GM11168 (cell line): ENCODE measurements around the gene CACNA2D3.

Source experiments
- in situ Hi-C: fragments of 300-500 bp; cut with MboI; formaldehyde crosslinking; loops from one replicate; pipeline ENCODE4 v1.12.0; 2022; ENCODE audit warnings: low sequenced_read_pairs; ENCODE audit not compliant: unreplicated experiment

The CACNA2D3 gene

DNA sequence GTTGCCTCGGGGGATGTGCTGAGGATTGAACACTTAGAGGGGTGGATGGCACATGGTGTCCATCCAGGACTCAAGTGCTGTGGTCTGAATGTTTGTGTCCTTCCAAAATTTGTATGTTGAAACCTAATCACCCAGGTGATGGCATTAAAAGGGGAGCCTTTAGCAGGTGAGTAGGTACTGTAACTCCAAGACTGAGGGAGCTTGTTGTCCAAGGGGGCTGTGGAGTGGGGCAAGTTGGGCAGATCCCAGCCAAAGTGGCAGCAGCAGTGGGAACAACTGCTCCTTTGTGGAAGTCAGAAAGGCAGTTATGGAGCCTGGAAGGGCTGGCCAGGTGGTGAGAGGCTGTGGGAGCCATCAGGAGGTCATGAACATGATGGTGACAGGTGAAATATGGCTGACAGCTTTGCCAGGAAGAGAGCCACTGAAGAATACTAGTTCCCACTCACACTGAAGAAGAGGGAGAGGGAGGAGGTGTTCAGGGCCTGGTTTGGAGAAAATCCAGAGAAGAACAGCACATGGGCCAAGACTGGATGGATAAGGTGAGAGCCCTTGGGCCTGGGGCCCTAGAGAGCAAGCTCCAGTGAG, 385.6 kb downstream of the CACNA2D3 start:
- in situ Hi-C loops, result no loop called here

DNA sequence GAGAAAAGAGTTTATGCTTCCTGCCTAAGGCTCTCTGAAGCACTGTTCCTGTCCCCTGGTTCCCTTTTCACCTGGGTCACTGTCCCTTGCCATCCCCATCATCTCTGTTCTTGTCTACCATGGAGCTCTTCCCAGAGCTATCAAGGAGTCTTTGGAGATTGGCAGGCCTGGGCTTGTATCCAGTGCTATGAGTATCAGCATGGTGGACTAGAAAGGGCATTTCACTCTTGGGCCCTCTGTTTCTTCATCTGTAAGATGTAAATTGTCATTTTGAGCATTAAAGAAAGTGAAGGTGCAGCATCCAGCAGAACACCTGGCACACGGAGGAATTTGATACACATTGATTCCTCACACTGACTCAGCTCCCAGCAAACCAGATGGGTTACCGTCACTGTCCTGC, 388.2 kb downstream of the CACNA2D3 start:
- in situ Hi-C loops, result no loop called here

DNA sequence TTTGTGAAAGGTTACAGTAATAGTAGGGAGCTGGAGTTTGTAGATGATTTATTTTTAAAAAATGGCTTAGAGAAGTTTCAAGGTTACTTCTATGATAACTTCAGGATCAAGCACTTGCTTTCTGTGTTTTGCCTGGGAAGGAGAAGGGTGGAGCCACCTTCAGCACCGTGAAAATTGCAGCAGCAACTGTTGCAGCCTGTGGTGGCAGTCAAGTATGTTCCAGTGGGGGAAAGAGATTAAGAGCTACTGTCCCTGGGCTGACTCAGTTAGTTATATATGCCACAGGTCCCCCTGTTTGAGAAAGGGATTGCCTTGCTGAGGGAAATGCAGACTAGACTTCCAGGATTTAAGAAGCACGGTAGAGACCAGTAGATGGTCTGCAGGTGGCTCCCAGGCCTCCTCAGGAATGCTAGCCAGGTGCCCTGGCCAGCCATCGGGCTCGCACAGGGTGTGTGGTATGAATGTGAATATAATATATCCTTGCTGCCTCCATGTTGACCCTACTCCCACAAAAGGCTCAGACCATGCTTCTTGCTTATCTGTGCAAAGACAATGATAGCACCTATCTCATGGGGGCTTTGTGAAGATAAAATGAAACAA, 389.5 kb downstream of the CACNA2D3 start:
- in situ Hi-C loops, result no loop called here

DNA sequence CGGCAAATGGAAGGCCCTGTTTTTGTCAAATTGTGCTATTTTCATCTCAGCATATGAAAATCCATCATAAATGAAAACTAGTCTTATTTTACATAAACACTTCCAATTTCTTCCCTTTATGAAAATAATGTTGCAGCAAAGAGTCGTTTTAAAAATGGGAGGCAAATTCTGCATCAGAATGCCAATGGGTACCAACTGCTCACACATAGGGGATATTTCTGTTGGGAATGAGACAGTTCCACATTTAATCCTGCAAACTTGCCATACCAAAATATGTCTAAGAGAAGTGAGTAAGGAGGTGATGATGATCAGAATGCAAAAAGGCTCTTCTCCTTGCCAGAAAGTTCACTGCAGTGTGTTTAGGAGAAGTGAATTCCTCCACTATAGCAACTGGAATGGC, 391.7 kb downstream of the CACNA2D3 start:
- in situ Hi-C loops, result no loop called here

DNA sequence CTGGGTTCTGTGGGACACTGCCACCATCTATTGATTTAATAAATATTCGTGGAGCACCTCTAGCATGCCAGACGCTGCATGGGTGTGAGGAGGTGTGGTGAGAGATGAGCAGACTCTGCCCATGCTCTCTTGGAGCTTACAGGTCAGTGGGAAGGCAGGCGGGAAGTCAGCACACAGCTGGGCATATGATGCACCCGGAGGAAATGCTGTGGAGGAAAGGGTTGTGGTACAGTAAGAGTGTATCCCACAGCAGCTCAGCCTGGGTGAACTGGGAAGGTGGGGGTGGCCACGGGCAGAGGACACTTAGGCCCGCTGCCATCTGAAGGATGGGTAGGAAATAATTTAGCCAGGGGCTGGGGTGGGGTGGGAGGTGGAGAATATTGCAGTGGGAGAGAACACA, 392.1 kb downstream of the CACNA2D3 start:
- in situ Hi-C loops, result no loop called here

DNA sequence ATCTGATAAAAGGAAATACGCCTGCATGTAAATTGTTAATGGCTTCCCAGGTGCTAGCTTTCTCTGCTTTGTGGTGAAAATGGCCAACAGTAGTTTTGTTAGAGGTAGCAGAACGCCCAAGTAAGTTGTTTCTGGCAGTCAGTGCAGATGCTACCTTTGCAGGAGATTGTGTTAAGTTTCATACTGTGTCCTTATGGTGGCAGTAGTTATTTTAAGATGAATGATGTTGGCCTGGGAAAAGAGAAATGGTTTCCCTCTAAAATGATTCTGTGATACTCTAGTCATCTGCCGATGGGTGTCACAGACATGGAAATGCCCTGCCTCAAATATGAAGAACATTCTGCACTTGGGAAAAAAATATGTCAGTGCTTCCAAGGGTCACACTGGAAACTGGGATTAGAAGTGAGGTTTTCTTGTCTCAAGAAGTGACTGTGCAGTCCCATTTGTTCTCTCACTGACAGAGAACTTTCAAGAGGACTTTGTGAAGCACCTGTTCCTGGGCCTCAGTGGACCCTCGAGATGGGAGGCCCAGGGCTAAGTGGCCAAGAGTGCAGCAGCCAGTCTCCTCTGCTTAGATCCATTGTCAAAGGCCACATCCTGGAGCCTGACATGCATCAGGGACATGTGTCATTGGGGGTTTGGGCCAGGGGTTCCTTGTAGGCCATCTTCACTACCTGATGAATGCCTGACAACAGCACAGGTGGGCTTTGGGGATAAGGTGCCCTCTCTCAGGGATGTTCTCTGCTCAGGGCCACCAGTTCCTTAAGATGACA, 393.3 kb downstream of the CACNA2D3 start:
- in situ Hi-C loops, result no loop called here

DNA sequence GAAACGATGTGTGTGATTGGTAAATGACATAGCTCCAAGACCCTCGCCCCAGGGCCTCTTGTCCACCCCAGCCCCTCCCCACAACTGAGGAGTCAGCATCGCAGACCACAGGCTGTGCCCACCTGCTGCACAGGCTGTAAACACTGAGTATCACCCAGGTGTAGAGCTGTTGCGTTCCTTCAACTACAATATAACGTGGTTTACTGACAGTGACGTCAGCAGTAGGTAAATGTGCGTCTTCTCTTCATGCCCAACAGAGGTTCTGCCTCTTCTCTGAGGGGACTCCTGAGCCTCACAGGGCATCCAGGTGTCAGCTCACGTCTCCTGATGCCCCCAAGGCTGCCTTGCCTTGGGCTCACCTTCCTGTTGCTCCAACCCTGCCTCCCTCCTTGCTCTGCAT, 395.1 kb downstream of the CACNA2D3 start:
- in situ Hi-C loops, result no loop called here

DNA sequence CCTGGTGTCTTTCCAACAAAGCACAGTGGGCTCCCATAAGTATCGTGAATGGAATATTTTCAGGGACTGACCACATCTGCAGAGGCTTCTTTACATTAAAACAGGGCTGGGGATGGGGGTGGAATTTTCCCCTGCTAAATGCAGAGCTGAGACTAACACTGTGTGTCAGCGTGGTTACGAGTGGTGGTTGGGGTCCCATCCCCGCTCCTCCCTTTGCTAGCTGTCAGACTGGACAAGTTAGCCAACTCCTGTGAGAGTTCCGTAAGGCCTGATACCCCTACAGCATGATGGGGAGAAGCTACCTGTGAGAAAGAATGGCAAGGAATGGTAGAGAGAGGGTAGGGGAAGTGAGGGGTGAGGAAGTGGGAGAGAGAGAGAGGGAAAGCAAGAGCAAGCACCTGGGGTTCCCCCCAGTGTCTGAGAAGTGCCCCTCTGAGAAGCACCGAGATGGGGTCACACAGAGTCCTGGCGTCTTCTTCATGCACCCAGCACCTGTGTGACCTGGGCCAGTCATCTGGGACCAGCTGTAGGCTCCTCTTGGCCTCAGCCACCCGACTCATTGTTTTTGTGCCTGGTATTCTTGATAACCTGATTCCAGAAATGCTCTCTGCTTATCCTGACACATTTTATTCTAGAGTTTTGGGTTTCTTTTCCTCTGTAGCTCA, 395.8 kb downstream of the CACNA2D3 start:
- in situ Hi-C loops, result no loop called here

DNA sequence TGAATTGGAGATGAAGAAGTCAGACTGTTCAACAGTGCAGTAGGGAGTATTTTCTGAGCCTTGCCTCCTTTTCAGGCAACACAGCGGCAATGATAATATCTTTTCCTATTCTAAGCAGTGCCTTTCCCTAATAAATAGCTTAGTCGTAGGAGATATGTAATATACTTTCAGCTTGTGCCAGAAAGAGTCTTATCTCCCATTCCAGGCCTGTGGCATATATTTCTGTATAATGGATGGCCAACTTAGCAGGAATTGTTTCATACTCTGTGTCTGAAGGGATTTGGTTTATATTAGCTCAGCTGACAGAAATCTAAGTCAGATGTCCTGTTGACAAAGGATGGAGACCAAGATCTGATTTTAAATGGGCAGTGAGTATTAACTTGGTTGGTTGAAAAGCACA, 397.1 kb downstream of the CACNA2D3 start:
- in situ Hi-C loops, result no loop called here

DNA sequence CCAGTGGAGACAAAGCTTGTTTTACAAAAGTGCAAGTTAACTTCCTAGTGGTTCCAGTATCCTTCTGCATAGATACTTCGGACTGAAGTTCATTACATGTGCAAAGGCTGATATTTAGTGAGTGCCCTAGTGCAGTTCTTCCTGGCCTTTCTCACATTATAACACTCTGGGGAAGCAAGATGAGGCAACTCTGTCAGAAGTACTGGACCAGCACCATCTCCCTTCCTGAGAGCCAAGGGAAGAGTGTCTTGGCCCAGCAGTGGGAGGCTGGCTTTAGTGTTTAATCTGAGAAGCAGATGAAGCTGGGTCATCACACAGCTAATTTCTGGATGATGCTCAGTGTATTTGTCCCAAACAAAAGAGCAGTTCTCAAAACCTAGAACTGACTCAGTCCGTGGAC, 397.7 kb downstream of the CACNA2D3 start:
- in situ Hi-C loops, result no loop called here

DNA sequence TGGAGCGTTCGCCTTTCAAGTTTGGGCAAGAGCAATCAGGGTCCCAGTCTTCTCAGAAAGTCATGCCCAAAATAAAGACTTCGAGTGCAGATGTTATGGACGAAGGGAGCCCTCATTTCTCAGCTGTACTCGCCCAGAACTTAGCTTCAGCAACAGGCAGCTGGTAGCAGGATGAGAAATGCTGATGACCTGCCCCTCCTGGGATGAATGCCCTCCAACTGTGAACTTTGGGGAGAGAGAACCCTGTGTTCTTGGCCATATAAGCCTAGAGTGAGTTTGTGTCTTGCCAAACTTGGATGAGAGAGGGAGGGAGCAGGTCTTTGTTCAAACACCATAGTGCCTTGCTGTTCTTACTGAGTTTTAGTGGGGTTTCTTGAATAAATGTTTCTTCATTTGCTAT, 405.2 kb downstream of the CACNA2D3 start:
- in situ Hi-C loops, result no loop called here

DNA sequence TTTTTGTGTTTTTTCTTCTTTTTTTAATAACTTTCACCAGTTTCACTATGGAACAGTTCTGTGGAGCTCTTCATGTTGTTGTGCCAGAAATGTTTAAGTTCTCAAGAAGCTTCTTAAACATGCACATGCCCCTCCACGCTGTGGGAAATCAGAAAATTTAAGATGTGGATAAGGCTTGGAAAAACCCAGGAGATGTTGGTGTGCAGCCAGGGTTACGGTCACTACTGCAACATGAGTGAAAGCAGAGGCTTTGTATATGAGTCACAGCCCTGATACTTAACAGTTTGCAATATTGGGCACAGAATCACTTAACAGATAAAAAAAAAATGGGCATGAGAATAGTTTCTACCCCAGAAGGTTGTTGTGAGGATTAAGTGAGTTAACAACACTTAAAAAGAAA, 405.6 kb downstream of the CACNA2D3 start:
- in situ Hi-C loops, result no loop called here

DNA sequence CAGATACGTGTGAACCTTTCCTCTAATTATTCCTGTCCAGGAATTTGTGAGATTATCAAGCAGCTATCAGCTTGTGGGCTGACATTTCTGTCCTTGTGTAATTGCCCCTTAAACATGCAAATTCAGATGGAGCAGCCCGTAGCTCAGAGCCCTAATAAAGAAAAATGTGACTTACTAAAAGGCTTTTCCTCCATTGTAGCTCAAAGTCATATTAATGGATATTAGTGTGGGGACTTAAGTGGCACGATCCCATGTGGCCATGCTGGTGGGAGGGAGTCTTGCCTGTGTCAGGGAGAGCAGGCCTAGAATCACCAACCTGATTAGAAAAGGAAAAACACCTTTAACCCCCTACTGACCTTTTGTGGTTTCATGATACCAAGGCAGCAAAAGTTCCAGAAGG, 406.3 kb downstream of the CACNA2D3 start:
- in situ Hi-C loops, result no loop called here

DNA sequence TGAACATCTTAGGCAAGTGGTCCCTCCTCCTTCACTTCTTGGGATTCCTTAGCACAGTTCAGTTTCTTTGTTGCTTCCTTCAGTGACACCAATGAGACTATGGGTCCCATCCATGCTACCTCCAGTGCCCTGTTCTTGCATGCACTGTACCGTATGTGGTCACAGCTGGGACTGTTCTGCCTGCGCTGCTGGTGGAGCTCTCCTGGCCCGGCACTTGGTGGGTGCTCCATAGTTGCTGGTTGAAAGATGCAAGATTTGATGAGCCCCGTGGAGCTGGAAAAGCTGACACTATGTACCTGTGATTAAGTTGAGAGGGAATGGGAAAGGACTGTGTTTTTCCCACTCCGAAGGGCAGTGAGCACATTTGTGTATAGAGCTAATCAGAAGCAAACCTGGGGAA, 407.7 kb downstream of the CACNA2D3 start:
- in situ Hi-C loops, result no loop called here

DNA sequence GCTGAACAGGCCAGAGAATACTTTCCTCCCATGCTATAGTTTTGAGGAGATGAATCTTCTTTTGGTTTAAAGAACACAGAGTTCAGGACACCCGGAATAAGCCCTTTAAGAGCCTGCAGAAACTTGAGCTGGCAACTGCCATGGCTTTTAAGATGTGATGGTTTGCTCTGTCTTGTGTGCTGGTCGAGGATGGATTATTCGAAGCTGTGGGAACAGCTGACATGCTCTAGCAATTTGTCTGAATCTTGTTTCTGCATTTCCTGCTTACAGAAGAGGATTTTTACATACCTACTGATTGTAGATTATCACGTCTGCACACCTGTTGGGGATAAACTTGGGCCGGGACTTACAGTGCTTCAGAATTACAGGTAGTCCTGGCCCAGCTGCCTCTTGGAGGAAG, 408.6 kb downstream of the CACNA2D3 start:
- in situ Hi-C loops, result no loop called here

DNA sequence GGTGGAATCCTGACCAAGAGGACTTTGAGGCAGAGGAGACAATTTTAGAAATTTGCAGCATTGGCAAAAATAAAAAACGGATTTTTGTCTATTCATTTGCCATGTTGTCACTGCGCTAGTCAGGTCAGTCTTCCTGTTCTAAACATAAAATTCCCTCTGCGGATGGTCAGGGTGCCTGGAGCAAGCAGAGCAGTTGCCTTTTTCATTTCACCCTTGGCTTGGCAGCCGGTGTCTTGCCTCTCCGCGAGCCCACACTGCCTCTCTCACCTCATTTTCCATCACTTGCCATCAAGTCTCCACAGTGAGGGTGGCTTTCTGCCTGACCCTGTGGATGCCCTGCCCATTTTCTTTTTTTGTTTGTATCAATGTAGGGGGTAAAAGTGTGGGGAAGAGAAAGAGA, 409.4 kb downstream of the CACNA2D3 start:
- in situ Hi-C loops, result no loop called here

DNA sequence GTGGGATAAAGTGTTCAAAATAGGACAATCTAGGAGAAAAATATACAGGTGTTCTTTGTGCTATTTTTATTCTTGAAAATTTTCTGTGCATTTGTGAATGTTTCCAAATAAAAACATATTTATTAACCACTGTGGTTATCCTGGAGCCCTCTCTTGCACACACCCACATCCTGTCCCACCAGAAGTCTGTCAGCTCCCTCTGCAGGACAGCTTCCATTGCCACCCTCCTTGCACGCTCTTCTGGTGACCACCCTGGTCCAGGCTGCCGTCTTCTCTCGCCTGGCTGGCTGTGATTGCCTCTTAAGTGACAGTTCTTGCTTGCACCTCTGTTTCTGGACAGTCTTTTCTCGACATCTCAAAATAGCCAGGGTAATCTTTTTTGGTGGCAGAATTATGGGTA, 411.5 kb downstream of the CACNA2D3 start:
- in situ Hi-C loops, result no loop called here

DNA sequence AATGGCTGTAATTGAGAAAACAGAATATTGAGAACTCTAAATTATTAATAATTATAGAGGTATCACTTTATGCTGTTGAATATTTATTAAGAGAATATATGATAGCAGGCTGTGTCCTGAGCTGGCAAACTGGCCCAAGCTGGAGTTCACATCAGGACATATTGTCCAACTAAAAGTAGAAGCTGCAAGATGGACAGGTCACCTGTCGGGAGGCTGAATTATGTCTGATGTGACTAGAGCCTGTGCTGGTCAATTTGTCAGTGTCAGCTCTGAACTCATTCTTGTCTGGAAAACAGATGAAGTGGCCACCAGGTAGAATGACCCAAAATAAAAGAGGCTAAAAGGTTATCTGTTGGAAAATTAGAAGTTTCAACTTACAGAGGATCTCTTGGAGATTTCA, 413.3 kb downstream of the CACNA2D3 start:
- in situ Hi-C loops, result no loop called here

DNA sequence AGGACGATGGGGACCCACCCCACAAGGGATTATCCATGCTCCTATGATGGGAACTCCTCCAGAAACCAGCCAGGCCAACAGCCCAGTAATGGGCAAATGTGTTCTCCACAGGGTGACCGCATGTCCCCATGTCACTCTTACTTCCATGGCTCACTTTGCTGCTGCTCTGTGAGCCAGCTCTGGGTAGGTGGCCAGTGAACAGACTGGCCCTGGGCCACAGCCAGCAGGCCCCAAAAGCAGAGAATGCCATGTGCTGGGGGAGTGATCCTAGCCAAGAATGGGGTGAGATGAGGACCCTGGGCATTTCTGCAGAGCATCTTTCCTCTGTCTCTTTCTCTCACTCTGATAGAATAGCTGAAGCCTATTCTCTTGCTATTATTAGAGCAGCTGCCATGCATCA, 414.1 kb downstream of the CACNA2D3 start:
- in situ Hi-C loops, result no loop called here

DNA sequence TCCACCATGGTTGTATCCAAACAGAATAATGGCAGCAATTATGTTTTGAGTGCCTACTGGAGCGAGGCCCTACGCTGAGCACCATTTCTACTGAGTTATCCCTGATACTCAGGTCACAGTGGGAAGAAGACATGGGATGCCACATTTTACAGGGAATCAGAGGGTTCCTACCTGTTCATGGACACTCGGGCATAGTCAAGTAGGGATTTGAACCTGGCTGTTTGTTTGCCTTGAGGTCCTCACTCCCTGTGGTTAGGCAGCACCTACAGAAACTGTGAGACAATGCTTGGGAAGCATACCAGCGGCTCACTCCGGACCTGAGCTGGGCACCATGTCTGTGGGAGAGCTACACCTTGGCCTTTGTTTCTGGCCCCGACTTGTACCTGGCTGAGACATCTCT, 415.2 kb downstream of the CACNA2D3 start:
- in situ Hi-C loops, result no loop called here

DNA sequence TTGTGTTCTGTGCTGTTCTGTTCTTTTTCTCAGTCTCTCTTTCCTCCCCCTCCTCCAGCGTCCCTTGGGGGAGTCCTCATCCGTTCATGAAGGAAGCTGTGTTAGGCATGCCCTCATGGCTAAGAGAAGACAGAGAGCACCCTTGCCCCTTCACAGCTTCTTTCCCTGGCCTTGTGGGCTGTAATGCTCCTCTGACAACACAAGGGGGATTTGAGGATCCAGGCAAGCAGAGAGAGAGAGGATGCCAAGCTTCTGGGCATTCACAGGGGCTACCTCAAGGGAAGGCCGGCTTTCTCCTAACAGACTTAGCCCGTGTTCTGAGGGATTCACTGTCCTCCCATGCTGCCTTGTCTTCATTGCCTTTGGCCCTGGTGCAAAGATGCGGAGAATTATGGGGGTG, 416.0 kb downstream of the CACNA2D3 start:
- in situ Hi-C loops, result no loop called here
